GM18861 (cell line): ENCODE measurements around the gene FMNL3.
"Not testable (repeated sequence)": the region's sequence is repeated elsewhere in the genome, so short reads cannot be mapped to it uniquely, and the experiment has no call there.

Experiments
- ATAC-seq: cut with Tn5 transposase; IDR thresholded peaks from one replicate; pipeline ENCODE4 v1.9.1; 2021; ENCODE audit not compliant: unreplicated experiment

The FMNL3 gene

DNA sequence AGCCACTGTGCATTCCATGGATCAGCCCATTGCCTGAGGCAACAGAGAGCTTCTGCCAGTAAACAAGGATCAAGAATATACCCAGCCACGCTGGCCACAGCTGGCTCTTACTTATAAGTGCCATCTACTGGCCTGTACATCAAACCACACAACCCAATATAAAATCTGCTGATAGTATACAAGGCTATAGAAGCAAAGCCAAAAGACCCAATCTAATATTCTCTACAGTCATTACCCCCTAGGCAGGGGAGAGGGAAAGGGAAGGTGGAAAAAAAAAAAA lies 97.4 kb downstream of the FMNL3 start:
- ATAC-seq = no peak

DNA sequence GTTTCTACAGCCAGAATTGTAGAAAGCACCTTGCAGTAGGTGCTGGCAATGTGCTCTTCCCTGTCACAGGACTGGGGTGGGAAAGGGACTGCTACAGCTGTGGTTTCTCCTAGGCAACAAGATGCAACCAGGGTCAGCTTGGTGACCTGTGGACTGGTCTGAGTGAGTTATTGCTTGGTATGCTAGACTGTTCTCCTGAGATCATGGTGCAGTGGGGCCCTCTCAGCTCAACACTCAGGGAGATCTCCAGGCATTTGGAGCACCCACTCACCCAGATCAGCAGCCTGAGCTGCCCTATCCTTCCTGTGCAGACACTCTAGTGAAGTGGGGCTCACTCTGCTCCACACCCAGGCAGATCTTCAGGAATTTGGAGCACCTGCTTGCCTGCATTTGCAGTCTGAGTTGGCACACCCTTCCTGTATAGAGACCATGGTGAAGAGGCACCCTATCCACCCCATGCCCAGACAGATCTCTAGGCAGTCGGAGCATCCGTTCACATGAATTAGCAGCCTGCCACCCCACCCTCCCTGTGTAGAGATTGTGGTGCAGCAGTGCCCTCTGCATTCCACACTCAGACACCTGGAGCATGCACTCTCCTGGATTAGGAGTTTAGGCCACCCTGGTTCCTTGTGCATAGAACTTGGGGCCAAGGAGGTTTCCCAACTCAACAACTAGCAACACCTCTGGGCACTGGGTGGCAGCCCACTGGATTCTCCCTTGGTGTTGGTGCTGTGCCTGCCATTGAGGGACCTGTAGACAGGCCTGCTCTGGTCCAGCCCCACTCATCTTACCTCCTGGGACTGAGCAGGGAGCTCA lies 97.9 kb downstream of the FMNL3 start:
- no peak for ATAC-seq

DNA sequence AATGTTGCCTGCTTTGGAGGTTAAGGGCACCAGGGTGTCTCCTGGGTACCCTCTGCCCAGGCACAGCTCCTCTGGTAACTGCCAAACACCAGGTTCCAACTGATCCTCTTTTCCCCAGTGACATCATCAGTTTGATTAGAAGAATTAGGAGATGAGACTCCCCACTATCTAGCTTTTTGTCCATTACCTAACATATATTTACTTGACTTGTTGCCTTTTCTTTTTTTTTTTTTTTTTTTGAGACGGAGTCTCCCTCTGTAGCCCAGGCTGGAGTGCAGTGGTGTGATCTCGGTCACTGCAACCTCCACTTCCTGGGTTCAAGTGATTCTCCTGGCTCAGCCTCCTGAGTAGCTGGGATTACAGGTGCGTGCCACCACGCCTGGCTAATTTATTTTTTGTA lies 101.7 kb downstream of the FMNL3 start, which contains the start of gene FAM186B:
TSS of gene FAM186B (minus strand) at position 101 of the 400 bp plus-strand sequence. CDS start 162 bp downstream, outside the sequence.
- ATAC-seq = not testable (repeated sequence)

DNA sequence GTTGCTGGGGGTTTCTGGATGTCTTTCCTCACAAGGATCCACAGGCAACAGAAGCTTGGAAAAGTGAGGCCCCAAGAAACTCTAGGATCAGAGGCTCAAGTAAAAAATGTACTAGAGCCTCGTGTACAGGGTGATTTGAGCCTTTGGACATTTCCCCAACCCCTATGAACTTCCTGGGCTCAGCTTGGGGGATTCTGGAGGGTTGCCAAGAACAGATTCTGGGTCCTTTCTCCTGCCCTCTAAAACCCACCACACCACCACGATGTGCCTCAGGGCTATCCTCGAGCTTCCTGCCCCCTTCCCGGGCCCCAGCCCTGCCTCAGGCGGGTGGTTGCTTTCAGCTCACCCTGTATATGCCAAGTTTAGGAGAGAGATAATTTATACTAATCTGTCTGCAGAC lies 102.3 kb downstream of the FMNL3 start:
- no peak for ATAC-seq

DNA sequence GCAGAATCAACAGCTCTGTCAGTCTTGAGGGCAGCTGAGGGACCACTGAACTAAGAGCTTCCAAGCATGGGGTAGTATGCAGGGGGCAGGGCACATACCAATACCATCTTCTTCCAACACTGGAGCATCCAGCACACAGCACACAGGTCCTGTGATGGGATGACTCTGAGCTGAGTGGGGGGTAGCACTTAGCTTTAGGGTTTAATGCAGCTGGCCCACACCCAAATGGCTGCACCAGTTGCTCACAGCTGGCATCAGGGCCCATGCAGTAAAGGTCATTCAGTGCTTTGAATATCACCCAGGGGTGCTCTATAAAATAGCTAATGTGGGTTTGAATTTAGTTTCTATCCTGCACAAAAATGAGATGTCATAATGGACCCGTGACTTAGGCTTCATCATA lies 103.5 kb downstream of the FMNL3 start:
- no peak for ATAC-seq

DNA sequence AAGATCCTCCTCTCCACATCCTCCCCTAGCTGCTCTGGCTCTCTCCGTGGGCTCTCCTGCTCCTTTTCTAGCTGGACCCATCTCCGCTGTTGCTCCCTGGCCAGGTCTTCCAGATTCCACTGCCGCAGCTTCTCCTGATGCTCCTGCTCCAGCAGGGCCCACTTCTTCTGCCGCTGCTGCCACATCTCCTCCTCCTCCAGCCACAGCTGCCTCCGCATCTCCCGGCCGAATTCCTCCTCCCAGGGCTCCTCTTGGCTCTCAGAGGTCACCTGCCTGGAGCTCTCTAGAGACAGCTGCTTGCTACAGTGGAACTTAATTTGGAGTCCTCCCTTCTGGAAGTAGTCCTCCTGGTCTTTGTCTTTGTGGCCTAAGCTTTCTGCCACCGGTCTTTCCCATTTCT lies 107.2 kb downstream of the FMNL3 start:
- no peak for ATAC-seq

DNA sequence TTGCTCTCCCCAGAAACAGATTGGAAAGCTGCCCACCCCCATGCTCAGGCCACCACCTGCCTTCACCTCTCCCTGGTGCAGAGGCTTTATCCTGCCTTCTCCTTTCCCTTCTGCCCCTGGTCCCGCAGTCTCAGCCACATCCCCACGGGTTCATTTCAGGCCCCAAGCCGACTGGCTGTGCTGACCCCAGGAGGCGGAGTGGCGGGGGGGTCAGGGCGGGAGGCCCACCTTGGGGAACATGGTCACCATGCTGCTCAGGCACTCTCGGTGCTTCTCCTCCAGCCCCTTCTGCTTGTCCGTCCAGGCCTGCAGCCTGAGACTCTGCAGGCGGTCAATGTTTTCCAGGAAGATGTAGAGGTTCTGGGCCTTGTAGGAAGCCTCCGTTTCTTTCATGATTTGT lies 108.7 kb downstream of the FMNL3 start:
- ATAC-seq = no peak

DNA sequence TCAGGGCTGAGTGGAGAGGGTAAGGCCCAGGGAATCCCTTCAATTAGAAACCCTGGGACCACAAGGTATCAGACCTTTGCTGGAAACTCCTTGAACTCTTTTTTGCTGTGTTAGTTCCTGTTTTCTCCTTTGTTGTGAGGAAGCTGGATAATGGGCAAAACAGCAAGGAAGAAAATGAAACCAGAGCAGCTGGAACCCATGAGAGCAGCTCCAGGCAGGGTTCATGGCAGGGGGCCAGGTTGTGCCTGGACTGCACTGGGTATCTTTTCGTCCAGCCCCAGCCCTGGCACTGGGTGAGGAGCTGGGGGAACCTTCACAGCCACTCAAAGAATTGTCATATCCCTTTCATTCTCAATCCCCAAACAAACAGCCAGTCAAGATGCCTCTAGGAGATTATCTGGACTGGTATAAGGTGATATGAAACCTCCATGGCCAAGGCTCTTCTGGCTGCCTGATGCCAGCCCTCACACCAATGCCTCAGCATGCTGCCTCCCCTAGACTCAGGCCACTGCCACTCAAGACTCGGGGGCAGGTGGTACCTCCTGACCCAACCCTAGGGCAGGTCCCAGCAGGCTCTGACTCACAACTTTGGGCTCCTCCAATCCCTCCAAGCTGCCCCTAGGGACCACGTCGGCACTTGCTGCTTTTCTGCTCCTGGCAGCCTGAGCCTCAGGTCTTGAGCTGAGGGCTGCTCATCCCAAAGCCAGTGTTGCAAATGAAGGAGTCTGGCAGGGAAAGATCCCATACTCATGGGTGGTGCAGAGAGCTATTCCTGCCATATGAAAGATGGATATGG lies 118.3 kb downstream of the FMNL3 start:
- no peak for ATAC-seq

DNA sequence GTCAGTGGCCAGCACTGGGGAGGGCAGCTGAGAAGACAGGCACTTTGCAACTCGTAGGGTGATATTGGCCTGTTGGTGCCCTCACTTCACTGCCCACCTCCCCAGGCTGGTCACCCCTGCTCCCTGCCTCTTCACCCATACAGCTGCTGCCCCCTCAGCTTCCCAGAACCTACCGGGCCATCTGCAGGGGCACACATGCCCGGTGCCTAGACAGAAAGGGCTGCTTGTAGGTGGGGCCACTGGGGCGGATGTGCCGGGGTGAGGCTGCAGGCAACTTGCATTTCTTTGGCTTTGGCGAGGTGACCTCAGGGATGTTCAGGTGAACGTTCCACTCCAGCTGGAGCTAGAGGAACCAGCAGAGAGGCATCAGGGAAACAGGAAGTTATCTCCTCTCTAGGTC lies 118.9 kb downstream of the FMNL3 start:
- no peak for ATAC-seq

DNA sequence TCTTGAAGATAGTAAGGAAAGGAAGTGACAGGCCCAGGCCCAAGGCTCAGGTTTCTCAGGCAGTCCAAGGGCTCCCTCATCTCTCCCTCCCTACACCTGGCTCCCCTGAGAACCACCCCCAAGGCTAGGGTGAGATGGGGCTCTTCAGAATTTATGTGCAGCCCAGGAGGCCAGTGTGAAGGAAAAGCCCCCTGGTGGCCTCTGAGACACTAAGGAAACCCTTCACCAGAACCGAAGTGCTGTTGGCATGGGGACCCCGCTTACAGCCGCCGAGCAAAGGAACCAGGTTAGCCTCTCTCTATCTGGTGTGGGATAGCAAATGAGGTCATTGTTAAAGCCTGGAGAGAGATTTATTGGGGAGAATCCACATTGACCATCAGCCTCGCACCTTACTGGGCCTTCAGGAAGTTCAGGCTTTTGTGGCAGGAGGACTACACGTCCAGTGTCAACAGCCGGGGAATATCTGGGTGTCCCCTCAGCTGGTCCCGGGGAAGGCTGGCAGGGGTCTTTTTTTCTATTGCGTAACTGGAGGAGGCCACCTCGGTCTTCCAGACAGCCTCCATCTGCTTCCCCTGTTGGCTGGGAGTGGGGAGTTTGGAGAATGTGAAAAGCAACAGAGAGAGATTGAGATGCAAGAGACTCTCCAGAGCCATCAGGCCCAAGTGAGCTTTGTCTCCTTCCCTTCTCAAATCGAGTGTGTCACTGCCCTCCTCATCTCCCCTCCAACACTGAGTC lies 119.9 kb downstream of the FMNL3 start:
- no peak for ATAC-seq
